WTC11 (cell line): ENCODE data around the gene NTN3. TPM values are rescaled to one million over a fixed set of nuclear protein-coding genes. Genes with fewer than 3 reads are reported as not detected.
A peak's percentile ranks its signal among the peaks of the same experiment; 100 is the strongest.

Experiments
- ATAC-seq: fragments of 200-7000 bp; cut with Tn5 transposase; 2 replicates; pipeline ENCODE4 v1.10.0; 2021; ENCODE audit warnings: mild to moderate bottlenecking, moderate library complexity
- CTCF ChIA-PET: fragments of 300-600 bp; sonication (Branson Sonifier 250); formaldehyde crosslinking; loops from one replicate; lab custom pipeline; 2021; ENCODE audit warnings: antibody characterized with exemption; lab: Charles Lee
- POLR2A ChIA-PET: fragments of 350-600 bp; sonication (Branson Sonifier 250); formaldehyde crosslinking; loops from one replicate; lab custom pipeline; 2021; ENCODE audit warnings: antibody characterized with exemption; lab: Charles Lee
- DNase-seq: peaks from one replicate; pipeline ENCODE4 v3.0.0; 2021; ENCODE audit warnings: low spot score
- H3K27ac Mint-ChIP-seq: 2 replicates; pipeline ENCODE4 v1.8.0; 2021; ENCODE audit warnings: mixed read lengths
- H3K27me3 Mint-ChIP-seq: 2 replicates; pipeline ENCODE4 v1.8.0; 2021; ENCODE audit warnings: low read depth, mild to moderate bottlenecking, moderate library complexity, mixed read lengths
- H3K36me3 Mint-ChIP-seq: 2 replicates; pipeline ENCODE4 v1.8.0; 2021; ENCODE audit warnings: mixed read lengths
- H3K4me1 Mint-ChIP-seq: 2 replicates; pipeline ENCODE4 v1.8.0; 2022; ENCODE audit warnings: mixed read lengths
- H3K4me3 Mint-ChIP-seq: 2 replicates; pipeline ENCODE4 v1.8.0; 2021; ENCODE audit warnings: mild to moderate bottlenecking, moderate library complexity, mixed read lengths
- H3K9me3 Mint-ChIP-seq: 2 replicates; pipeline ENCODE4 v1.8.0; 2021; ENCODE audit warnings: mixed read lengths
- CBFB ChIP-seq: sonication (generic); formaldehyde crosslinking; IDR thresholded peaks from 2 replicates; pipeline ENCODE4 v1.8.1; 2022; ENCODE audit warnings: mild to moderate bottlenecking, low read depth, missing genetic modification reagents
- CREM ChIP-seq: sonication (generic); formaldehyde crosslinking; IDR thresholded peaks from 2 replicates; pipeline ENCODE4 v1.8.1; 2022; ENCODE audit warnings: mild to moderate bottlenecking, missing genetic modification reagents, moderate library complexity
- ESRRA ChIP-seq: sonication (generic); formaldehyde crosslinking; IDR thresholded peaks from 2 replicates; pipeline ENCODE4 v1.8.1; 2022; ENCODE audit warnings: mild to moderate bottlenecking, missing genetic modification reagents, borderline replicate concordance
- GRHL2 ChIP-seq: fragments of 250-450 bp; sonication (Bioruptor Pico); IDR thresholded peaks from 2 replicates; pipeline ENCODE4 v1.8.0; 2022; ENCODE audit warnings: mild to moderate bottlenecking, moderate library complexity; ENCODE audit not compliant: insufficient replicate concordance, severe bottlenecking
- GTF2I ChIP-seq: fragments of 250-450 bp; sonication (Bioruptor Pico); conservative IDR thresholded peaks from 2 replicates; pipeline ENCODE4 v1.4.0; 2021; ENCODE audit warnings: mild to moderate bottlenecking
- HMGA2 ChIP-seq: fragments of 250-450 bp; sonication (Bioruptor Pico); IDR thresholded peaks from 2 replicates; pipeline ENCODE4 v1.4.0; 2021; ENCODE audit warnings: mild to moderate bottlenecking, moderate library complexity
- KAT7 ChIP-seq: sonication (generic); formaldehyde crosslinking; IDR thresholded peaks from 2 replicates; pipeline ENCODE4 v1.8.1; 2023; ENCODE audit warnings: missing genetic modification reagents, mild to moderate bottlenecking, borderline replicate concordance
- MYBL2 ChIP-seq: sonication (generic); formaldehyde crosslinking; IDR thresholded peaks from 2 replicates; pipeline ENCODE4 v1.8.1; 2023; ENCODE audit warnings: mild to moderate bottlenecking, moderate library complexity, missing genetic modification reagents
- NFYB ChIP-seq: sonication (generic); formaldehyde crosslinking; conservative IDR thresholded peaks from 2 replicates; pipeline ENCODE4 v1.8.0; 2022; ENCODE audit warnings: low read depth, missing genetic modification reagents
- RORB ChIP-seq: fragments of 250-450 bp; sonication (Bioruptor Pico); IDR thresholded peaks from 2 replicates; pipeline ENCODE4 v1.9.0; 2021; ENCODE audit warnings: mild to moderate bottlenecking
- SOX15 ChIP-seq: fragments of 250-450 bp; sonication (Bioruptor Pico); IDR thresholded peaks from 2 replicates; pipeline ENCODE4 v1.9.0; 2021; ENCODE audit warnings: mild to moderate bottlenecking
- TP53 ChIP-seq: sonication (generic); formaldehyde crosslinking; IDR thresholded peaks from 2 replicates; pipeline ENCODE4 v1.8.1; 2023; ENCODE audit warnings: mild to moderate bottlenecking, missing genetic modification reagents
- ZBTB21 ChIP-seq: sonication (generic); formaldehyde crosslinking; IDR thresholded peaks from 2 replicates; pipeline ENCODE4 v1.8.1; 2023; ENCODE audit warnings: mild to moderate bottlenecking, missing genetic modification reagents, borderline replicate concordance
- ZNF138 ChIP-seq: sonication (generic); formaldehyde crosslinking; conservative IDR thresholded peaks from 2 replicates; pipeline ENCODE4 v1.8.1; 2022; ENCODE audit warnings: mild to moderate bottlenecking, moderate library complexity, missing genetic modification reagents
- ZNF263 ChIP-seq: sonication (generic); formaldehyde crosslinking; IDR thresholded peaks from 2 replicates; pipeline ENCODE4 v1.8.1; 2022; ENCODE audit warnings: low read depth, mild to moderate bottlenecking, moderate library complexity, missing genetic modification reagents
- ZNF396 ChIP-seq: fragments of 250-450 bp; sonication (Bioruptor Pico); IDR thresholded peaks from 2 replicates; pipeline ENCODE4 v1.8.0; 2021; ENCODE audit warnings: mild to moderate bottlenecking, moderate library complexity, borderline replicate concordance
- ZNF416 ChIP-seq: fragments of 250-450 bp; sonication (Bioruptor Pico); IDR thresholded peaks from 2 replicates; pipeline ENCODE4 v1.9.0; 2021; ENCODE audit warnings: mild to moderate bottlenecking, inconsistent platforms
- ZNF423 ChIP-seq: fragments of 250-450 bp; sonication (Bioruptor Pico); IDR thresholded peaks from 2 replicates; pipeline ENCODE4 v2.1.2; 2022; ENCODE audit warnings: mild to moderate bottlenecking, moderate library complexity
- total RNA-seq: library from RNA; stranded (reverse); gene quantifications from 3 replicates; pipeline ENCODE4 v1.2.3, GENCODE V29; 2021
- TF ChIP-seq, protein P1 (sequence below): sonication (generic); formaldehyde crosslinking; conservative IDR thresholded peaks from 2 replicates; pipeline ENCODE4 v1.8.1; 2023; ENCODE audit warnings: mild to moderate bottlenecking, low read depth, missing genetic modification reagents, moderate library complexity
- TF ChIP-seq, protein P2 (sequence below): fragments of 250-450 bp; sonication (Bioruptor Pico); IDR thresholded peaks from 2 replicates; pipeline ENCODE4 v1.9.0; 2021; ENCODE audit warnings: mild to moderate bottlenecking
- TF ChIP-seq, protein P3 (sequence below): sonication (generic); formaldehyde crosslinking; IDR thresholded peaks from 2 replicates; pipeline ENCODE4 v1.8.0; 2022; ENCODE audit warnings: mild to moderate bottlenecking, missing genetic modification reagents
- TF ChIP-seq, protein P4 (sequence below): fragments of 250-450 bp; sonication (Bioruptor Pico); IDR thresholded peaks from 2 replicates; pipeline ENCODE4 v1.9.0; 2021; ENCODE audit warnings: mild to moderate bottlenecking
- TF ChIP-seq, protein P5 (sequence below): sonication (generic); formaldehyde crosslinking; IDR thresholded peaks from 2 replicates; pipeline ENCODE4 v1.8.0; 2022; ENCODE audit warnings: mild to moderate bottlenecking, missing genetic modification reagents
- TF ChIP-seq, protein P6 (sequence below): fragments of 250-450 bp; sonication (Bioruptor Pico); IDR thresholded peaks from 2 replicates; pipeline ENCODE4 v2.1.2; 2022; ENCODE audit warnings: mild to moderate bottlenecking, moderate library complexity
- TF ChIP-seq, protein P7 (sequence below): sonication (generic); formaldehyde crosslinking; IDR thresholded peaks from 2 replicates; pipeline ENCODE4 v1.8.1; 2023; ENCODE audit warnings: mild to moderate bottlenecking, missing genetic modification reagents
- TF ChIP-seq, protein P8 (sequence below): sonication (generic); formaldehyde crosslinking; IDR thresholded peaks from 2 replicates; pipeline ENCODE4 v1.8.0; 2022; ENCODE audit warnings: mild to moderate bottlenecking, missing genetic modification reagents

NTN3 gene
- total RNA-seq, 1 experiment from 2014 or later, result 0.92 TPM

DNA sequence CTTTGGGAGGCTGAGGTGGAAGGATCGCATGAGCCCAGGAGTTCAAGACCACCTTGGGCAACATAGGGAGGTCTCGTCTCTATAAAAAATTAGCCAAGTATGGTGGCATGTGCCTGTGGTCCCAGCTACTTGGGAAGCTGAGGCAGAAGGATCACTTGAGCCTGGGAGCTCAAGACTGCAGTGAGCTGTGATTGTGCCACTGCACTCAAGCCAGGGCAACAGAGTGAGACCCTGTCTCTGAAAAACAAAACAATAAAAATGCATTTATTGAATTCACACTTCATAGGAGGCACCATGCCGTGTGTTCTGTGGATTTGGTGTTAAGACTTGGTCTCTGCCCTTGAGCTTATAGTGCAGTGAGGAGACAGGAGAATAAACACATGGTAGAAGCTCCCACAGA lies 6.2 kb downstream of the NTN3 start:
- peak overlapping the region; percentile 87; the same call in 1 of the 2 replicates for H3K27ac Mint-ChIP-seq
- no peak for ATAC-seq
- TF ChIP-seq, protein P1, sequence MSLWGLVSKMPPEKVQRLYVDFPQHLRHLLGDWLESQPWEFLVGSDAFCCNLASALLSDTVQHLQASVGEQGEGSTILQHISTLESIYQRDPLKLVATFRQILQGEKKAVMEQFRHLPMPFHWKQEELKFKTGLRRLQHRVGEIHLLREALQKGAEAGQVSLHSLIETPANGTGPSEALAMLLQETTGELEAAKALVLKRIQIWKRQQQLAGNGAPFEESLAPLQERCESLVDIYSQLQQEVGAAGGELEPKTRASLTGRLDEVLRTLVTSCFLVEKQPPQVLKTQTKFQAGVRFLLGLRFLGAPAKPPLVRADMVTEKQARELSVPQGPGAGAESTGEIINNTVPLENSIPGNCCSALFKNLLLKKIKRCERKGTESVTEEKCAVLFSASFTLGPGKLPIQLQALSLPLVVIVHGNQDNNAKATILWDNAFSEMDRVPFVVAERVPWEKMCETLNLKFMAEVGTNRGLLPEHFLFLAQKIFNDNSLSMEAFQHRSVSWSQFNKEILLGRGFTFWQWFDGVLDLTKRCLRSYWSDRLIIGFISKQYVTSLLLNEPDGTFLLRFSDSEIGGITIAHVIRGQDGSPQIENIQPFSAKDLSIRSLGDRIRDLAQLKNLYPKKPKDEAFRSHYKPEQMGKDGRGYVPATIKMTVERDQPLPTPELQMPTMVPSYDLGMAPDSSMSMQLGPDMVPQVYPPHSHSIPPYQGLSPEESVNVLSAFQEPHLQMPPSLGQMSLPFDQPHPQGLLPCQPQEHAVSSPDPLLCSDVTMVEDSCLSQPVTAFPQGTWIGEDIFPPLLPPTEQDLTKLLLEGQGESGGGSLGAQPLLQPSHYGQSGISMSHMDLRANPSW (CRISPR knock-in tag), result no peak
- TF ChIP-seq ZNF263 (CRISPR knock-in tag), result no peak
- TF ChIP-seq, protein P2, sequence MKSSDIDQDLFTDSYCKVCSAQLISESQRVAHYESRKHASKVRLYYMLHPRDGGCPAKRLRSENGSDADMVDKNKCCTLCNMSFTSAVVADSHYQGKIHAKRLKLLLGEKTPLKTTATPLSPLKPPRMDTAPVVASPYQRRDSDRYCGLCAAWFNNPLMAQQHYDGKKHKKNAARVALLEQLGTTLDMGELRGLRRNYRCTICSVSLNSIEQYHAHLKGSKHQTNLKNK (CRISPR knock-in tag), result no peak
- TF ChIP-seq, protein P3, sequence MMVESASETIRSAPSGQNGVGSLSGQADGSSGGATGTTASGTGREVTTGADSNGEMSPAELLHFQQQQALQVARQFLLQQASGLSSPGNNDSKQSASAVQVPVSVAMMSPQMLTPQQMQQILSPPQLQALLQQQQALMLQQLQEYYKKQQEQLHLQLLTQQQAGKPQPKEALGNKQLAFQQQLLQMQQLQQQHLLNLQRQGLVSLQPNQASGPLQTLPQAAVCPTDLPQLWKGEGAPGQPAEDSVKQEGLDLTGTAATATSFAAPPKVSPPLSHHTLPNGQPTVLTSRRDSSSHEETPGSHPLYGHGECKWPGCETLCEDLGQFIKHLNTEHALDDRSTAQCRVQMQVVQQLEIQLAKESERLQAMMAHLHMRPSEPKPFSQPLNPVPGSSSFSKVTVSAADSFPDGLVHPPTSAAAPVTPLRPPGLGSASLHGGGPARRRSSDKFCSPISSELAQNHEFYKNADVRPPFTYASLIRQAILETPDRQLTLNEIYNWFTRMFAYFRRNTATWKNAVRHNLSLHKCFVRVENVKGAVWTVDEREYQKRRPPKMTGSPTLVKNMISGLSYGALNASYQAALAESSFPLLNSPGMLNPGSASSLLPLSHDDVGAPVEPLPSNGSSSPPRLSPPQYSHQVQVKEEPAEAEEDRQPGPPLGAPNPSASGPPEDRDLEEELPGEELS (CRISPR knock-in tag), result no peak
- no peak for TF ChIP-seq RORB
- no peak for TF ChIP-seq ZNF396
- TF ChIP-seq, protein P4, sequence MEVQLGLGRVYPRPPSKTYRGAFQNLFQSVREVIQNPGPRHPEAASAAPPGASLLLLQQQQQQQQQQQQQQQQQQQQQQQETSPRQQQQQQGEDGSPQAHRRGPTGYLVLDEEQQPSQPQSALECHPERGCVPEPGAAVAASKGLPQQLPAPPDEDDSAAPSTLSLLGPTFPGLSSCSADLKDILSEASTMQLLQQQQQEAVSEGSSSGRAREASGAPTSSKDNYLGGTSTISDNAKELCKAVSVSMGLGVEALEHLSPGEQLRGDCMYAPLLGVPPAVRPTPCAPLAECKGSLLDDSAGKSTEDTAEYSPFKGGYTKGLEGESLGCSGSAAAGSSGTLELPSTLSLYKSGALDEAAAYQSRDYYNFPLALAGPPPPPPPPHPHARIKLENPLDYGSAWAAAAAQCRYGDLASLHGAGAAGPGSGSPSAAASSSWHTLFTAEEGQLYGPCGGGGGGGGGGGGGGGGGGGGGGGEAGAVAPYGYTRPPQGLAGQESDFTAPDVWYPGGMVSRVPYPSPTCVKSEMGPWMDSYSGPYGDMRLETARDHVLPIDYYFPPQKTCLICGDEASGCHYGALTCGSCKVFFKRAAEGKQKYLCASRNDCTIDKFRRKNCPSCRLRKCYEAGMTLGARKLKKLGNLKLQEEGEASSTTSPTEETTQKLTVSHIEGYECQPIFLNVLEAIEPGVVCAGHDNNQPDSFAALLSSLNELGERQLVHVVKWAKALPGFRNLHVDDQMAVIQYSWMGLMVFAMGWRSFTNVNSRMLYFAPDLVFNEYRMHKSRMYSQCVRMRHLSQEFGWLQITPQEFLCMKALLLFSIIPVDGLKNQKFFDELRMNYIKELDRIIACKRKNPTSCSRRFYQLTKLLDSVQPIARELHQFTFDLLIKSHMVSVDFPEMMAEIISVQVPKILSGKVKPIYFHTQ, result no peak
- TF ChIP-seq TP53 (CRISPR knock-in tag), result no peak
- TF ChIP-seq ZNF138 (CRISPR knock-in tag), result no peak
- TF ChIP-seq ZNF423 (CRISPR knock-in tag), result no peak
- no peak for TF ChIP-seq MYBL2
- no peak for TF ChIP-seq CBFB (CRISPR knock-in tag)
- TF ChIP-seq ZNF416, result no peak
- TF ChIP-seq ESRRA, result no peak
- TF ChIP-seq, all 79 proteins: peak for 0

DNA sequence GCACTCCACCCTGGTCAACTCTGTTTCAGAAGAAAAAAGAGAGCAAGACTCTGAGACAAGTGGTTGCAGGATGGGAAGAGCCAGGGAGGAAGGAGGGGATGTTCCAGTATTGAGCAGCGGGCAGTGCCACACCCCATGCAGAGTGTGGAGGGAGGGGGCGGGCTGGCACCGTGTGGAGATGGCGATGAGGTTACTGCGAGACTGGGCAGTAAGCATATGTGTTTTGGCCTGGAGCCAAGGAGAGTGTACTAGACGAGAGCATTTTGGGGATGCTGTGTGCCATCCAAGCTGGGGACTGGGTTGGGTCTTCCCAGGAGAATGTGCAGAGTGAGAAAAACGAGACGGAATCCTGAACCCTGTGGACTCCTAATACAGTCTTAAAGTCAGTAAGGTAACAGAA lies 7.2 kb downstream of the NTN3 start:
- Mint-ChIP-seq H3K4me1 (peaks cover 4% of the 10 kb centered on the region), H3K9me3 (no peaks in the 10 kb centered on the region), H3K27ac (no peak overlapping the region), H3K4me3 (no peak overlapping the region), H3K36me3 (no peaks in the 10 kb centered on the region), H3K27me3 (peaks cover 9% of the 10 kb centered on the region)
- ChIA-PET POLR2A (no interaction called here), CTCF (no interaction called here)
- DNase-seq (no peak), ATAC-seq (no peak)
- TF ChIP-seq KAT7, result no peak
- TF ChIP-seq, protein P5, sequence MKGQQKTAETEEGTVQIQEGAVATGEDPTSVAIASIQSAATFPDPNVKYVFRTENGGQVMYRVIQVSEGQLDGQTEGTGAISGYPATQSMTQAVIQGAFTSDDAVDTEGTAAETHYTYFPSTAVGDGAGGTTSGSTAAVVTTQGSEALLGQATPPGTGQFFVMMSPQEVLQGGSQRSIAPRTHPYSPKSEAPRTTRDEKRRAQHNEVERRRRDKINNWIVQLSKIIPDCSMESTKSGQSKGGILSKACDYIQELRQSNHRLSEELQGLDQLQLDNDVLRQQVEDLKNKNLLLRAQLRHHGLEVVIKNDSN (CRISPR knock-in tag), result no peak
- TF ChIP-seq GTF2I, result no peak
- TF ChIP-seq, protein P6, sequence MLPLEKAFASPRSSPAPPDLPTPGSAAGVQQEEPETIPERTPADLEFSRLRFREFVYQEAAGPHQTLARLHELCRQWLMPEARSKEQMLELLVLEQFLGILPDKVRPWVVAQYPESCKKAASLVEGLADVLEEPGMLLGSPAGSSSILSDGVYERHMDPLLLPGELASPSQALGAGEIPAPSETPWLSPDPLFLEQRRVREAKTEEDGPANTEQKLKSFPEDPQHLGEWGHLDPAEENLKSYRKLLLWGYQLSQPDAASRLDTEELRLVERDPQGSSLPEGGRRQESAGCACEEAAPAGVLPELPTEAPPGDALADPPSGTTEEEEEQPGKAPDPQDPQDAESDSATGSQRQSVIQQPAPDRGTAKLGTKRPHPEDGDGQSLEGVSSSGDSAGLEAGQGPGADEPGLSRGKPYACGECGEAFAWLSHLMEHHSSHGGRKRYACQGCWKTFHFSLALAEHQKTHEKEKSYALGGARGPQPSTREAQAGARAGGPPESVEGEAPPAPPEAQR (CRISPR knock-in tag), result no peak
- no peak for TF ChIP-seq CREM (CRISPR knock-in tag)
- no peak for TF ChIP-seq ESRRA
- TF ChIP-seq, protein P7, sequence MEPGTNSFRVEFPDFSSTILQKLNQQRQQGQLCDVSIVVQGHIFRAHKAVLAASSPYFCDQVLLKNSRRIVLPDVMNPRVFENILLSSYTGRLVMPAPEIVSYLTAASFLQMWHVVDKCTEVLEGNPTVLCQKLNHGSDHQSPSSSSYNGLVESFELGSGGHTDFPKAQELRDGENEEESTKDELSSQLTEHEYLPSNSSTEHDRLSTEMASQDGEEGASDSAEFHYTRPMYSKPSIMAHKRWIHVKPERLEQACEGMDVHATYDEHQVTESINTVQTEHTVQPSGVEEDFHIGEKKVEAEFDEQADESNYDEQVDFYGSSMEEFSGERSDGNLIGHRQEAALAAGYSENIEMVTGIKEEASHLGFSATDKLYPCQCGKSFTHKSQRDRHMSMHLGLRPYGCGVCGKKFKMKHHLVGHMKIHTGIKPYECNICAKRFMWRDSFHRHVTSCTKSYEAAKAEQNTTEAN (CRISPR knock-in tag), result no peak
- TF ChIP-seq, protein P8, sequence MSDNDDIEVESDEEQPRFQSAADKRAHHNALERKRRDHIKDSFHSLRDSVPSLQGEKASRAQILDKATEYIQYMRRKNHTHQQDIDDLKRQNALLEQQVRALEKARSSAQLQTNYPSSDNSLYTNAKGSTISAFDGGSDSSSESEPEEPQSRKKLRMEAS (CRISPR knock-in tag), result no peak
- no peak for TF ChIP-seq RORB
- TF ChIP-seq NFYB, result no peak
- TF ChIP-seq GRHL2, result no peak
- no peak for TF ChIP-seq SOX15
- TF ChIP-seq ZBTB21 (CRISPR knock-in tag), result no peak
- no peak for TF ChIP-seq HMGA2

More for the DNA sequence above, 6.2 kb downstream of the NTN3 start:
- POLR2A ChIA-PET, result no interaction called here
- no peaks in the 10 kb centered on the region for H3K9me3 Mint-ChIP-seq
- no peaks in the 10 kb centered on the region for H3K36me3 Mint-ChIP-seq
- CTCF ChIA-PET, result interaction anchor here (0.8 to 1.7 kb wide), 2 partner anchors 19 to 24 kb away, joined by 3 to 9 read pairs; no protein-coding TSS in a partner anchor
- no peak overlapping the region for H3K4me3 Mint-ChIP-seq
- H3K4me1 Mint-ChIP-seq, result peaks cover 8% of the 10 kb centered on the region
- no peak for DNase-seq
- H3K27me3 Mint-ChIP-seq, result peaks cover 19% of the 10 kb centered on the region
